GM21576 (cell line): ENCODE measurements around the gene RALGDS.

Experiments
- ATAC-seq: cut with Tn5 transposase; IDR thresholded peaks from one replicate; pipeline ENCODE4 v1.9.1; 2021; ENCODE audit warnings: mild to moderate bottlenecking, moderate library complexity; ENCODE audit not compliant: unreplicated experiment

RALGDS gene

DNA sequence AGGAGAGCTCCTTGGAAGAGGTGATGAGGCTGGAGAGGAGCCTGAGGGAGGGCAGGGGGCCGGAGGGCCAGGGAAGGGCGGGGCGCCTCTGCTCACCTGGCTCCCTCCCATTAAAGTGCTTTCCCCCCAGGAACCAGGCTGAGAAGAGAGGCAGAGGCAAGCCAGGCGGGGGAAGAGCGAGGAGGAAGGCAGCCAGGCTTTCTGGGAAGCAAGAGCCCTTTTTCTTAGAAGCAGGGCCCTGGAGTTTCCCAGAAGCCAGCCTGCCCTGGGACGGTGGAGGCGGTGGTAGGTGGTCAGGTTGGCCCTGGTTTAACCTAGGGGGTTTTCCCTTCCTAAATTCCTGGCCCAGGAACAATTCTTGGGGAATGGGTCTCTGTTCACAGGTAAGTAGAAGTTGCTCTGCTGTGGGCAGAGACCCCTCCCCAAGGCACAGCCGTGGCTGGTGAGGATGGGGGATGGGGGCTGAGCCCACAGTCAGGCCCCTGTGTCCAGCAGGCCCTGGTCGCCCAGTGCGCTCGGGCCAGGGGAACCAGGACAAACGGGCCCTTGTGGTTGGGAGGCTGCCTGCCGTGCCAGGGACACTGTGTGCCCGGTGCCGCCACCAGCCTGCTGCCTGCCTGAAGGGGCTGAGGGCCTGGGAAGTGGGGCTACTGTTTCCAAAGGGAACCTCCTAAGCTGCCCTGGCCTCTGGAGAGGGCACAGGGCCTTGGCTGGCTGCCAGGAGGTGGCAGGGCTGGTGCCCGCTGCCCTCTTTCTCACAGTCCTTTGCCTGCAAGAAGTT is 16.6 kb upstream of the RALGDS start:
- no peak for ATAC-seq

DNA sequence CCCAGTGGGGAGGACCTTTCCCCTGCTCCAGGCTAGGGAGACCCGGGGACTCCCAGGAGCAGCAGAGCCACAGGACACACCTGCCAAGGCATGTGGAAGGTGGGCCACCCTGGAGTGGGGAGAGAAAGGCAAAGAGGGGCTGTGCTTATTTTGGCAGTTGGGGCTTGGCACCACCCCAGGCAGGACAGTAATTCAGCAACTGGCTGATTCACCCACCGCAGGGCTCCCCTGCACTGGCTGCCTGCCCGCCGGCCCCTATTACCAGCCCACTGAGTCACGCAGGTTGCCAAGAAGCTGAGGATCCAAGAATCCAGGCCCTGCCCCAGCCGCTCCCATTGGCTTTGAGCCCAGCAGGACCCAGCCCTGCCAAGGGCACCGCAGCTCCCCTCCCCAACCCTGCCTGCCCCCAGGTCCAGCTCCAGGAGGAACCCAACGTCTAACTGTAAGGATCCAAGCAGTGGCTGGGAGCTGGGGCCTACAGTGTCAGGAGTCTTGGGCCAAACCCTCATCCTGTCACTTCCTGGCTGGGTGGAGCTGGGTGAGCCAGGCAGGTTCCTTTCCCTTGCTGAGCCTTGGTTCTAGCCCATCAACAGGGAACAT is 14.2 kb upstream of the RALGDS start:
- ATAC-seq, result no peak

DNA sequence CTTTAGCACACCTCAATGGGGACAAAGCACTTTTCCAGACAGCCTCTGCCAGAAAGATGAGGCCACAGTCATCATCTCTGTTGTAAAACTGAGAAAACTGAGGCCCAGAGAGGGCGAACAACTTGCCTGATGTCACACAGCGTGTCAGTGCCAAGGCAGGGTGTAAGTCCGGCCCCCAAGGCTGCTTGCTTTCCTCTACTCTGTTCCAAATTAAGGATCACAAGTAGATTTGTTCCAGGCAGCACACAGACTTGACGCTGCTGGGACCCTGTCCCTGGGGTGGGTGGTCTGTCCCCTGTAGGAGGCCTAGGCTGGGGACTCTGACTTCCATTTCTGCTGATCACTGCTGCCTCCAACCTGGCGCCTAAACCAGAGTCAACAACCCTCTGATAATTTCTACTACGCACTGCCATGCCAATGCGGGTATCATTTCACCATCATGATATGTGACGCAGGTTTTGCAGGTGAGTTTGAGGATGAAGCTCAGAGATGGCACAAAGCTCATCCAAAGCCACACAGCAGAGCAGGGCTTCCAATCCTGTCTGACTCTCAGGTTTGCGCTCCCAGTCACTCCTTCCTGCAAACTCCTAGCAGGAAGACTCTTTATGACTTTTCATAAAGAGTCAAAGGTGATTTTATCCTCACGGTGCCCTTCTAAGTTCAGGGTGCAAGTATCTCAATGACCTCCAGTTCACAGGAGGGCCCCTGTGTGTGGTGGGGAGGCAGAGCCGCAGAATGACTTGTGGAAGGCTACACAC is 13.5 kb upstream of the RALGDS start:
- ATAC-seq, result no peak

DNA sequence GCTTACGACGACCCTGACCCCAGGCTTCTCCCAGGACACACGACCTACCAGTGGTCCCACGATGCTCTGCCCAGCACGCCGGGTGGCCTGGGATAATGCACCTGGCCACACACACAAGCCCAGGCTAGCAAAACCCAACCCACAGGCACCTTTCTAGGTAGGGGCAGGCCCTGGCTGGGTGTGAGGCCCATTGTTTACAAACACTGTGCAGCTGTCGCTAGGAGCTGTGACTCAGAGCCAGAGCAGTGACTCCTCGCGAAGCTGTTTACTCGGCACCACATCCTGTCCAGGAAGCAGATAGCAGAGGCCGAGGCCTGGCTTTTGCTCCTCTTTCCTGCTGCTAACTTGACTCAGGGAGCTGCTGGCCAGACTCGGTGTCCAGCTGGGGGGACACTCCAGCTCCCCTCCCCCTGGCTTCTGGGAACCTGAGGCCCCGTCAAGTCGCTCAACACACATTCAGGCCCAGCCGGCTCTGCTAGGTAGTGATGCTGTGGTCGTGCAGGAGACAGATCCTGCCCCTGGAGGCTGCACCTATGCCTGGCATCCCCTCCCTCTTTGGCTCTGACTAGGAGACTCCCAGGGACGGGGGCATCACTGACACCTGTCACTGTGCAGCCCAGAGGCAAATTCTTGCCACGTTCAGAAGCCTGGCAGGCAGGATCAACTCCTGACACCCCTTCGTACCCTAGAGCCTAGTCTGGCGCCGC is 12.8 kb upstream of the RALGDS start:
- ATAC-seq, result peak; percentile 78

DNA sequence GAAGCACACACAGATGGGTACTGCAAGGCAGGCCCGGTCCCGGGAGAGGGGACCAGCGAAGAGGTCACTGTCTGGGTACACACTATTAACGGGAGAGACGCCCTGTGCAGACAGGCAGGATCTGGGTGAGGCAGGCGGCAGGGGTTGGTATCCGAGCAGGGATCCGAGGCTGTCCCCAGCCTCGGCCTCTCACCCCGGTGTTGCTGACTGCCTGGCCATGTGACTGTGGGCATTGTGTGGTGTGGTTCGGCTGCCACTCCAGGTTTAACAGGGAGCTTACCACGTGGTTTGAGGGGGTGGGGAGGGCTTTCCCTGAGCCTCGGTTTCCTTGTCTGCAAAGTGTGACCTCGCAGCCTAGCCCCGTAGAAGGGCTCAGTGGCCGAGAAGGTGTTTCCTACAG is 11.1 kb upstream of the RALGDS start:
- no peak for ATAC-seq

DNA sequence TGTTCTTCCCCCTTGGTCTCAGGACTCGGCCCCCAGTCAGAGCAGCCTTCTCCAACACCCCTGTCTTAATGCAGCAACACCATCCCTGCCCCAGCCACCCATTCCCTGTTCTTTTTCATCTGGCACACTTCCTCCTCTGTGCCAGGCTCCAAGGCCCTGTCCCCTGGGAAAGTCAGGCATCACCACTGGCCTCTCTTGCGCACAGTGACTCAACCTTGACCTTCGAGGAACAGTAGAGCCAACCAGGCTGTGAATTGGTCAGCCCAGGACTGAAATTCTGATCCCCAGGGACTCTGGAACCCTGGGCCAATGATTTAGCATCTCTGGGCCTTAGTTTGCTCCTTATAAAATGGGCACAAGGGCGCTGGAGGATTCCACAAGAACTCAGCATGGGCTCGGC is 10.5 kb upstream of the RALGDS start:
- no peak for ATAC-seq

DNA sequence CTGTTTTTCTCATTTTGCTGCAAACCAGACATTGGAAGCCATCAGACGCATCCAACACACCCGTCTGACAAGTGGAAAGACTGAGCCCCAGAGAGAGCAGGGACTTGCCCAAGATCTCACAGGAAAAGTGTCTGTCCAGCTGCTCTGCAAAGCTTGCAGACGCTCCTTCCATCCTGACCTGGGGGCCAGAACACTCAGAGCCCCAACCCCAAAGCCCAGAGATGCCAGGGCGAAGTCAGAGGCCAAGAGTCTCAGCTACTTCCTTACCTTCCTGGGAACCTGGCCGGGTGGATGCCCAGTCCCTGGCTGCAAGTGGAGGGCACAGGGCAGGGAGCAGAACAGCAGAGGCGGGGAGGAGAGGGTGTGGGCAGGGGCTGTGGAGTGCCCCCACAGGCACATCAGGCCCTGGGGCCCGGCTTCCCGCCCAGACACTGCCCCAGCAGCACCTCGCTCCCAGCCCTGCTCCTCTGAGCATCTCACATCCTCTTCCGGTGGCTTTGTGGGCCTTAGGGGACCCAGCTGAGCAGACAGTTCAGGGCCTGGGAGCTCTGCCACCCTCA is 9.7 kb upstream of the RALGDS start:
- ATAC-seq, result peak; percentile 30

DNA sequence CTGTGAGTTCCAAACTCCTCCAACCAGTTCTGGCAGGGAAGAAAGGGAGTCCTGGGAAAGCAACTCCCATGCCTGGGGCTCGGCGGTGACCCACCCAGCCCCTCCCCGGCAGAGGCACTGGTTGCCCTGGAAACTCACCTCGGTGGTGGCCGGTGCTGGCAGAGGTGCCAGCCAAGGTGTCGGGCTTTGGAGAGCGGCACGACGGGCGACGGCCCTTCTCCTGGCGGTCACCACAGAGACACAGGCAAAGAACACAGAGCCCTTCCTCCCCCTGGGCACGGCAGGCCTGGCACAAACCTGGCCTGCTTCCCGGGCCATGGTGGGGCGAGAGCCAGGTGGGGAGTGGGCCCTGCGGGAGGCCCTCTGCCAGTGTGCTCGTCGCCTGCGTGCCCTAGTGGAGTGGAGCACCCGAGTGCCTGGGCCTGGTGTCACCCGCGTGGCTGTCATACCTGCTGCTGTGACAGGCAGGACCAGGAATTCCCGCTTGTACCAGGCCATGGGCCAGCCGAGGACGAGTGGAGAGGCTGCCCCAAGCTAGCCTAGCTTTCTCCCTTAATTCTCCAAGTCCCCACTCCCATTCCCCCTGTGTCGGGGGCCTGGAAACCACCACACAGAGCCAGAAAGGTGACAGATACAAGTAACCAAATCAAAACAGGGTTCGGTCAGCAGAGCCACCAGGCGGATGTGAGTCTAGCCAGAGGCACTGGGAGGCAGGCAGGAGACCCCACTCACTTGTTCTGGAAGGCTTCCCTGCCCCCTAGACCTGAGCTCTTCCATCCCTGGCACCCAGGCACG is 8.2 kb upstream of the RALGDS start:
- no peak for ATAC-seq

DNA sequence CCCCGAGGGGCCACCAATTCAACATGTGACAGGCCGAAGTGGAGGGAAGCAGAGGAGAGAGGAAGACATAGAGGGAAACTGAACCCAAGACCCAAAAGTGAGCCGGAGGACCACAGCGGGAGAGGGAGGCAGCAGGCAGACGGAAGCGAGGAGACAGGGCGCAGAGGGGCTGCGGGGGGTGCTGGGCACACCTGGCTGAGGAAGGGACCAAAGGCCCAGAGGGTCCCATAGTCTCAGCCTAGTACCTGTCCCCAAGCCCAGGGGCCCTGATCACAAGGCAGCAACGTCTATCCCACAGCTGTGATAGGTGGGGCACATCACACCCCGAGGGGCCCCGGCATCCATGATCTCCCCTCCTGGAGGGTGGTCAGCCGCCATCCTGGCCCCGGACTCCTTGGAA is 7.1 kb upstream of the RALGDS start:
- ATAC-seq, result no peak

DNA sequence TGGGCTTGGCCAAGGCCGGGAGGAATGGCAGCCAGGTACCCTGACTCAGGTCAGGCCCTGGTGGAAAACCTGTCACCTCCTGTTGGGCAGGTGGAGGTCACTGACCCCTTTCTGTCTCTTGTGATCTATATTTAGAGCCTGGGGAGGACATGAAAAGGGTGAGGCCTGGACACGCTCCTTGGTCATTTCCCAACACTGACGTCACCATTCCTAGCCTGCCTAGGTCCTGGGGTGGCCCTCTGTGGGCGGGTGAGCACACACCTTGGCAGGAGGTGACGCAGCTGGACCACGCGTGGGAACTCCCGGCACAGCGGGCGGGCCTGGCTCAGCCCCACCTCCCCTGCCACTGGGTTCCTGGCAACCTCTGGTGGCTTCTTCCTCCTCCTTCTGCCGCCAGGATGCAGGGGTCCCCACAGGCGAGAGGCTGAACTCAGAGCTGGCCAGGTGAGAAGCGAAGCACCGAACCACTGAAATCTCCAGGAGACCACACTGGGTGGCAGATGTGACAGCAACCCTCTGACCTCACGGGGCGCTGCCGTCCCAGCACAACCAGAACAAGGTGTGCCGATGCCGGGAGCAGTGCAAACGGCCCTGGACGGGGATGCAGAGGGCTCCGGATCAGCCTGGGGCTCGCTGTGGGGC is 6.4 kb upstream of the RALGDS start:
- ATAC-seq, result no peak

DNA sequence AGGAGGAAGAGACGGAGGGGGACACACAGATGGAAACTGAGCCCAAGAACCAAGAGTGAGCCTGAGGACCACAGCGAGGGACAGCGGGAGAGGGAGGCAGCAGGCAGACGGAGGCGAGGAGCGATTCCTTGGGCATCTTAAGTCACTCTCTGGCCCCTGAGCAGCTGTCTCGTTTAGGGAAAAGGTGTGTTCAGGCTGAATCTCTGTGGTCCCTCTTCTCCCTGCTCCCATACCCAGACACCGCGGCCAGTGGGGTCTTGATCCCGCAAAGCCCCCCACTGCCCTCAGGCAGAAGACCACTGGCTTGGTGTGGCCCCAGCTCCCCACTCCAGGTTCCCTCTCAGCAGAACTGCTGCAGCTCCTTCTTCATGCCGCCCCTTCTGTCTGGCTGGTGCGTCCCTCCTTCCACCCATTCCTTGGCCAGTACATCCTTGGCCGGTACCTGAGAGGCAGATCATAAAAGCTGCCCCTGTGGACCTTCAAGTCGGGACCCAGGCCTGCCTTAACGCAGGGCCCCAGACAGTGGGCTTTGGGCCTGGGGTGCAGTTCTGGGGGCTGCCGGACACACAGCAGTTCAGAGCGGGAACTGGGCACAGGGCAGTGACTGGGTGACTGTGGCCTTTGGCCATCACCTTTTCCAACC is 5.8 kb upstream of the RALGDS start:
- peak; percentile 3 for ATAC-seq

DNA sequence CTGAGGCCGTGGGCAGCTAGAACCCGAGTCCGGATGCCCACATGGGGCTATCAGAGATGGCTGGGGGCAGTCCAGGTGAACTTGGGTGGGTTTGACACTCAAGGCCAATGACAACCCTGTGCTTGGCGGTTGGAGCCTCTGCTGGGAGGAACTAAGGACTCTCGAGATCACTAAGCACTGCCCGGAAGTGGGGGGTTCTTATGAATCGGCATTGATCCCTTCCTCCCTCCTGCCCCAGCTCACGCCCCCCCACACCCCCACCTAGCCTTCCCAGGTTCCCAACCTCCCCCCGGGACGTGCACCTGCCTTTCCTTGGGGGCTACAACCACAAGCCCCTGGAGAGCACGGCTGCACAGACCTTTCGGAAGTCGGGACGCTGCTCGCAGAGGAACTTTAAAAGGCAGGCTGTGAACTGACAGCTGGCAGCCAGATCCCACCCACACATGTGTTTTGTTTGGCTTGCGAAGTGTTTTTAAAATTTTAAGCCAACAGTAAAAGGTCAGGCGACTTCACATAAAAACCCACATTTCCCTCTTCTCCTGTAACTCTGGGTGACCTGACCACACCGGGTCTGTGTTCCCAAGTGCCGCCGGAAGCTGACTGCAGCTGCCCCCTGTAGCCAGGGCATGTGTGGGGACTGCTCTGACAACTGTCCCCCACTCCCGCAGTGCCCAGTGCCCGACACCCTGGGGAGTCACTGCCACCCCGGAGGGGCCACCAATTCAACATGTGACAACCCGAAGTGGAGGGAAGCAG is 5.1 kb upstream of the RALGDS start:
- ATAC-seq, result peak; percentile 40

DNA sequence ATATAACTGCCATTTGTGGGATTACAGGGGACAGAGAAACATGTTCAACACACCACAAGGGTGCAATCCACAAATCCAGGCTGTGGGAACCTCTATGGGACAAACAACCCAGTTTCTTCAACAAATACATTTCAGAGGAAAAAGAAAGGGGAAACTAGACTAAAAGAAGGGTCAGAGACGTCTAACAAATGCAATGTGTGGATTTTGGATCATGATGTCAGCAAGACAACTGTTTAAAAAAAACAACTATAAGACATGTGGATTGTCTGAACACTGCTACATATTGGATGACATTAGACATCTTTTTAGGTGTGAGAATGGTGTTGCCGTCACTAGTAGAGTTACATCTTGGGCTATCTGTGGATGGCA is 3.9 kb upstream of the RALGDS start:
- no peak for ATAC-seq

DNA sequence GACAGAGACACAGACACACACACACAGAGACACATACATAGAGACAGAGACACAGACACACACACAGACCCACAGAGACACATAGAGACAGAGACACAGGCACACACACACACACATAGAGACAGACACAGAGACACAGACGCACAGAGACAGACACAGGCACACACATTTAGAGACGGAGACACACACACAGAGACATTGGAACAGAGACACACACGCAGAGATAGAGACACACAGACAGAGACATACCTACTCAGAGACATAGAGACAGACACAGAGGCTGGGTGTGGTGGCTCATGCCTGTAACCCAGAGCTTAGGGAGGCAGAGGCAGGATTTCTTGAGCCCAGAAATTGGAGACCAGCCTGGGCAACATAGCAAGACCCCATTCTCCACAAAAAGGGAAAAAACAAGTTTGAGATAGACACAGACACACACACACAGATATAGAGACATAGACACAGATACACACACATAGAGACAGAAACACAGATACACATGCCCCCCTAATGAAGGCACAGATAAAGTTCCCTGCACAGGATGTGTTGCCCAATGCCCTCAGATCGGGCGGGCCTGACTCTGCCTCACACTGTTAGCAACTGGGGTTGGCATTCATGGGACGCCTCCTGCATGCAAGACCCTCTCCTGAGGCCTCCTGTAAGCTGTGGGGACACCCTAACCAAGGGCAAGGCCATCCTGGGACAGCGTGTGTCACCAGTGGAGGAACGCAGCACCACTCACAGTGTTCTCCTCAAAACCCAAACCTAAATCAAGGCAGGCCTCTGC is 3.3 kb upstream of the RALGDS start:
- ATAC-seq, result no peak

DNA sequence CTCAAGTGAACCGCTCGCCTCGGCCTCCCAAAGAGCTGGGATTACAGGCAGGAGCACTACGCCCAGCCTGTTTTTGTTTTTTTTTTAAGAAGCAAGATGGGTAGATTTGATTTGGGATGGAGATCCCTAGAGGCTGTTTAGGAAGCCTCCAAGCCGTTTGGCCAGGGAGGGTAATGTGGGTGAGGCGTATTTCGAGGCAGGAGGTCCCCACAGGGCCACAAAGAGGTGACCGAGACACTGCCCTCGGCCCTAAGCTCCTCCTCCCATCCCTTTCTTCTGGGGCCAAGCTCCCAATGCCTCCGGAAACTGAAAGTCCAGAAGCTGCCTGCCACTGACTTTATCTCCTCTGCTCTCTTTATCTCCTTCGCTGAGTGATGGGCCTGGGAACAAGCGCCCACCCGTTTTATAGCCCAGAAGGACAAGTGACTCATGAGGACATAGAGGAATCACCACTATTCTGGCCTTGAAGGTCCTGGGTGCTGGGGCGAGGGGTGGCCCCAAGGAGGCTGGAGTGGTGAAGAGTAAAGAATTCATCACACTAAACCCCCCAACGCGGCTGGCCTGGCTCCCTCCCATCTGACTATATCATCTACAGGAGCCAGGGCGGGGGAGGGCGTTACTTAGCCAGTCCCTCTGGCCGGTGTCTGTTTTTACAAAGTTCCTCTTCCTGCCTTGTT is 2.0 kb upstream of the RALGDS start:
- no peak for ATAC-seq

DNA sequence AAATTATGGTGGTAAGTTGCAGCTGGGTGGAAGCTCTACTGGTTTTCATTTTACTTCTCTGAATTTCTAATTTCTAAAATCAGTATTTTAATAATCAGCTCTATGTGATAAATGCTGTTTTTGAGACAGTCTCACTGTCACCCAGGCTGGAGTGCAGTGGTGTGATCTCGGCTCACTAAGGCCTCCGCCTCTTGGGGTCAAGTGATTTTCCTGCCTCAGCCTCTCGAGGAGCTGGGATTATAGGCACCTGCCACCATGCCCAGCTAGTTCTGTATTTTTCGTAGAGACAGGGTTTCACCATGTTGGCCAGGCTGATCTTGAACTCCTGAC is 1.5 kb upstream of the RALGDS start:
- ATAC-seq, result no peak

DNA sequence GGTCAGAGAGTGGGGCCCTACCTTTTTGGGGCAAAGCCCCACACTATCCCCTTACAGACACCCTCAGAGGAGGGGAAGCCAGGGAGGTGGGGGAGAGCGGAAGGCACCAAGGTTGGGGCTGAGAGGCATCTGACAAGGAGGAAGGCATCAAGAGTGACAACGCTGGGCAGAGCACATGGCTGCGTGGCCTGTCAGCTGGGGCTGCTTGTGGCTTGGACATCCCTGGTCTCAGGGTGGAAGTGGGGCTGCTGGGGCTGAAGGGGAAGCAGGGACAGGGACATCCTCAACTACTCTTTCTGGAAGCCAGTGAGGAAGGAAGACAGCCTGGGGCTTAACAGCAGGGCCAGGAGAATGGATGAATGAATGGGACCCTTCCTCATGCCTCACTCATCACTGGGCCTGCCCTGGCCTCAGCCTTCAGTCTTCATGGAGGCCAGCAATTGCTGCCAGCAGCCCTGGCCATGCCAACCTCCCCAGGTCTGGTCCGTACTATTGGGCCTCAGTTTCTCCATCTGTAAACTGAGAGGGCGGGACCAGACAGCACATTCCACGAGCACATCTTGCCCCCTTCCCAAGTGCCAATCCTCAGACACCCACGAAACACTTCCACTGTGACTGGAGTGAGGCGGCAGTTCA is 993 bp upstream of the RALGDS start:
- ATAC-seq, result no peak
